GM12892 (cell line): ENCODE data around the gene MPST.

Experiments
- POLR2A ChIP-seq: IDR thresholded peaks from 2 replicates; pipeline ENCODE4 v1.6.1; 2011; ENCODE audit warnings: low read depth, low read length, control low read depth
- POLR2AphosphoS5 ChIP-seq: IDR thresholded peaks from 2 replicates; pipeline ENCODE4 v1.6.1; 2011; ENCODE audit warnings: low read depth, low read length, control low read depth
- TAF1 ChIP-seq: IDR thresholded peaks from 2 replicates; pipeline ENCODE4 v1.6.1; 2011; ENCODE audit warnings: low read depth, mild to moderate bottlenecking, control low read depth, low read length, borderline replicate concordance

DNA sequence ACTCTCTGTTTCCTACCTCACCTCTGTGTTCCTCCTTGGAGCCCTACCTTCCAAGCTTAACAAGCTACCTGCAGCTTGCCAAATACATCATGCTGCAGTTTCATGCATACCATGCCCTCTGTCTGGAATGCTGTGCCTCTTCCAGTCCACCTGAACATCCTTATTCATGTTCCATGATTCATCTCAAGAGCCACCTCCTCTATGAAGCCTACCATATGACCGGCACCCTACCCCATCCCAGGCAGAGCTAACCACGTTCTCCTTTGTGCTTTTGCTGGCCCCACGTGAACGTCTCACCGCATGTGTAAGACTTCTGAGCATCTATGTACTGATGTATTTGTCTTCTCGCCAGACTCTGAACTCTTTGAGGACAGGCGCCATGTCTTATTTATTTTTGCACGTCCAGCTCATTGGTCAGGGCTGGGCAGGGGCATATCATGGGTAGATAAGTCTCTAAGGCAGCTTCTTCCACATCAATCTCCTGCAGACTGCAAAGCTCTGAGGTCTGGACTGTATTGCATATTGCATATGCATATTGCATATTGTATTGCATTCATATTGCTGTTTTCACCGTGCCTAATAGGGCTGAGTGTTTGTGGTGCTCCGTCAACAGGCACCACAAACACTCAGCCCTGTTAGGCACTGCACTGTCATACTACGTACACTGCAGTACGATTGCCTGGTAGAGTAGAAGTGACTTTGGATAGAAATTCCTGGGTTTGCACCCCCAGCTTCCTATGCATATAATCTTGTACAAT is 31.3 kb upstream of the MPST start:
- no peak for TF ChIP-seq POLR2A
- TF ChIP-seq POLR2AphosphoS5: no peak
- TF ChIP-seq TAF1: no peak
